ENCODE data around the gene ZNF211.

DNA sequence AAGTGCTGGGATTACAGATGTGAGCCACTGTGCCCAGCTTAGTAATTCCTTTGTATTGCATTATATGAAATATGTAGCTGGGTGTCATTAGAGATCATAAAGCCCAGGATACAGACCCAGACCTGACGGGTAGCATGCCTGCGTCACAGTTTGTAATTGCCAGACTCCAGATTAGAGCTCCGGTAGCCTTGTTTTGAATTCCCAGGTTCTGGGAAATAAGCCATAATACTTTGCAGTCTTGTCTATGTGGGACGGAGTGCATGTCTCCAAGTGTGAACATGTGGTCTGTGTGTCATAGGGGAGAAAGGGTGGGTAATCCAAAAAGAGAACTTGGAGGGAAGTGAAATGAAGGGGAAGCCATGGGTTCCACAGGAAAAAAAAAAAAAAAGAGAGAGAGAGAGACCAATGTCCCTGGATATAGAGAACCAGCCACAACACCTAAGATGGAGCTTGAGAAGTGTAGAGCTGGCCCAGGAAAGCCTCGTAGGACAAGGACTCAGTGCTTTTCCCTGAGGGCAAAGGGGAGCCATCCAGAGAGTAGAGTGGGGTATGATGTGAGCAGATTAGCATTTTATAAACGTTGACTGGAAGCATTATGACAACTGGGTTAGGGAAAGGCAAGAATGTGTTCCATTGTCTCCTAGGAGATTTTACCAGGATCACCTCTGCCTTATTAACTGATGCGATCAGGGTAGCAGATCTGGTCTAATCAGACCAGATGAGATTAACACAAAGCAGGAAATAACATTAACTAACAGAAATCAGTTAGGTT lies 38.3 kb downstream of the ZNF211 start:
- TF ChIP-seq, protein P1, sequence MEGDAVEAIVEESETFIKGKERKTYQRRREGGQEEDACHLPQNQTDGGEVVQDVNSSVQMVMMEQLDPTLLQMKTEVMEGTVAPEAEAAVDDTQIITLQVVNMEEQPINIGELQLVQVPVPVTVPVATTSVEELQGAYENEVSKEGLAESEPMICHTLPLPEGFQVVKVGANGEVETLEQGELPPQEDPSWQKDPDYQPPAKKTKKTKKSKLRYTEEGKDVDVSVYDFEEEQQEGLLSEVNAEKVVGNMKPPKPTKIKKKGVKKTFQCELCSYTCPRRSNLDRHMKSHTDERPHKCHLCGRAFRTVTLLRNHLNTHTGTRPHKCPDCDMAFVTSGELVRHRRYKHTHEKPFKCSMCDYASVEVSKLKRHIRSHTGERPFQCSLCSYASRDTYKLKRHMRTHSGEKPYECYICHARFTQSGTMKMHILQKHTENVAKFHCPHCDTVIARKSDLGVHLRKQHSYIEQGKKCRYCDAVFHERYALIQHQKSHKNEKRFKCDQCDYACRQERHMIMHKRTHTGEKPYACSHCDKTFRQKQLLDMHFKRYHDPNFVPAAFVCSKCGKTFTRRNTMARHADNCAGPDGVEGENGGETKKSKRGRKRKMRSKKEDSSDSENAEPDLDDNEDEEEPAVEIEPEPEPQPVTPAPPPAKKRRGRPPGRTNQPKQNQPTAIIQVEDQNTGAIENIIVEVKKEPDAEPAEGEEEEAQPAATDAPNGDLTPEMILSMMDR (conservative IDR thresholded peaks at IDR 0.05; ENCODE audit: low read depth, low read length): no peak
- TF ChIP-seq EZH2 (IDR thresholded peaks at IDR 0.05; ENCODE audit: borderline replicate concordance, low read depth, low read length, poor library complexity, severe bottlenecking): no peak

Measured in A673 (cell line).